ENCODE results near the gene GLIS2.
"Not testable (repeated sequence)": the region's sequence is repeated elsewhere in the genome, so short reads cannot be mapped to it uniquely, and the experiment has no call there.

DNA sequence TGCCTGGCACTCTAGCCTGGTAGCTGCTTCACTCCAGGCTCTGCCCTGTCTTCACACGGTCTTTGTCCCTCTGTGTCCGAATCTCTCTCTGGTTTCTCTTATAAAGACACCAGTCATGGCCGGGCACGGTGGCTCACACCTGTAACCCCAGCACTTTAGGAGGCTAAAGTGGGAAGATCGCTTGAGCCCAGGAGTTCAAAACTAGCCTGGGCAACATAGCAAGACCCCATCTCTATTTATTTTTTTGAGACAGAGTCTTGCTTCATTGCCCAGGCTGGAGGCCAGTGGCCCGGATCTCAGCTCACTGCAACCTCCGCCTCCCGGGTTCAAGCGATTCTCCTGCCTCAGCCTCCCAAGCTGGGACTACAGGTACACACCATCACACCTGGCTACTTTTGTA, 17.8 kb downstream of the GLIS2 start:
- TF ChIP-seq, protein P1, sequence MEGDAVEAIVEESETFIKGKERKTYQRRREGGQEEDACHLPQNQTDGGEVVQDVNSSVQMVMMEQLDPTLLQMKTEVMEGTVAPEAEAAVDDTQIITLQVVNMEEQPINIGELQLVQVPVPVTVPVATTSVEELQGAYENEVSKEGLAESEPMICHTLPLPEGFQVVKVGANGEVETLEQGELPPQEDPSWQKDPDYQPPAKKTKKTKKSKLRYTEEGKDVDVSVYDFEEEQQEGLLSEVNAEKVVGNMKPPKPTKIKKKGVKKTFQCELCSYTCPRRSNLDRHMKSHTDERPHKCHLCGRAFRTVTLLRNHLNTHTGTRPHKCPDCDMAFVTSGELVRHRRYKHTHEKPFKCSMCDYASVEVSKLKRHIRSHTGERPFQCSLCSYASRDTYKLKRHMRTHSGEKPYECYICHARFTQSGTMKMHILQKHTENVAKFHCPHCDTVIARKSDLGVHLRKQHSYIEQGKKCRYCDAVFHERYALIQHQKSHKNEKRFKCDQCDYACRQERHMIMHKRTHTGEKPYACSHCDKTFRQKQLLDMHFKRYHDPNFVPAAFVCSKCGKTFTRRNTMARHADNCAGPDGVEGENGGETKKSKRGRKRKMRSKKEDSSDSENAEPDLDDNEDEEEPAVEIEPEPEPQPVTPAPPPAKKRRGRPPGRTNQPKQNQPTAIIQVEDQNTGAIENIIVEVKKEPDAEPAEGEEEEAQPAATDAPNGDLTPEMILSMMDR (conservative IDR thresholded peaks at IDR 0.05; ENCODE audit: low read length), result not testable (repeated sequence)
- not testable (repeated sequence) for TF ChIP-seq EZH2phosphoT487 (IDR thresholded peaks at IDR 0.05; ENCODE audit: borderline replicate concordance)

Data from Loucy (cell line).